ENCODE results near the gene MPL. TPM values are rescaled to one million over a fixed set of nuclear protein-coding genes. Genes with fewer than 3 reads are reported as not detected.

Gene MPL
- total and polyA plus RNA-seq, 4 donors, result 0.03 to 1.0 TPM; not detected in 2

DNA sequence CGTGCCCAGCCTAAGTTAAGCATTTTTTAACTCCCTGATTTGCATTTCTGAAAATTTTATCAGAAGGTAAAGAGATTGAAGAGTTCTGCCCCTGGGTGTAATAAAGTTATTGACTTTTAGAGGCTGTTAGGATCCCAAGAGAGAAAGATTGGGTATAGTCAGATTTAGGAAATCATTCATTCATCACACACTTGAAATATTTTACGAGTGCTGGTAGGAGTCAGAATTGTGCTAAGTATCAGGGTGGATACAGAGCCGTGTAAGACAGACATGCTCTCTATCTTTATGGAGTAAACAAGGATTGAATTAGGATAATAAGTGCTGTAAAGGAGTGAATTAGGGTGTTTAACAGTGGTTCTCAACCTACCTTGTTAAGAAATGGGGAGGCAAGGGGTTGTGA, 55.1 kb downstream of the MPL start:
- peaks cover 0 to 6% (median 5%) of the 10 kb centered on the region in 4 donors for H3K36me3 ChIP-seq (ENCODE audit: control insufficient read depth in 4 of 4, insufficient read depth in 3 of 4, low read depth in 1 of 4, low read length in 3 of 4)
- H3K9me3 ChIP-seq (ENCODE audit: control insufficient read depth in 4 of 4, low read length in 3 of 4), result no peaks in the 10 kb centered on the region
- H3K4me3 ChIP-seq (ENCODE audit: low read depth in 1 of 3, low read length in 3 of 3), result no peak overlapping the region
- WGBS, result 59% methylated on average over 3 of the region's 3 CpGs
- H3K4me1 ChIP-seq (ENCODE audit: control insufficient read depth in 4 of 4, insufficient read depth in 4 of 4, low read length in 3 of 4), result peaks cover 2 to 27% (median 18%) of the 10 kb centered on the region in 4 donors
- no peaks in the 10 kb centered on the region for H3K27me3 ChIP-seq (ENCODE audit: control insufficient read depth in 4 of 4, insufficient read depth in 4 of 4, low read length in 3 of 4)
- no peak for DNase-seq (ENCODE audit: low spot score)
- no peak for TF ChIP-seq NR2F2 (IDR thresholded peaks at IDR 0.05)
- TF ChIP-seq FOXA2 (IDR thresholded peaks at IDR 0.05), result no peak
- TF ChIP-seq, protein P1, sequence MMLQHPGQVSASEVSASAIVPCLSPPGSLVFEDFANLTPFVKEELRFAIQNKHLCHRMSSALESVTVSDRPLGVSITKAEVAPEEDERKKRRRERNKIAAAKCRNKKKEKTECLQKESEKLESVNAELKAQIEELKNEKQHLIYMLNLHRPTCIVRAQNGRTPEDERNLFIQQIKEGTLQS (IDR thresholded peaks at IDR 0.05), result no peak
- TF ChIP-seq YY1 (IDR thresholded peaks at IDR 0.05), result no peak
- TF ChIP-seq FOXA1 (IDR thresholded peaks at IDR 0.05), result no peak
- TF ChIP-seq TAF1 (conservative IDR thresholded peaks at IDR 0.05), result no peak
- no peak for TF ChIP-seq EGR1 (IDR thresholded peaks at IDR 0.05; ENCODE audit: low read depth in 2 of 2)
- no peak for TF ChIP-seq JUND (IDR thresholded peaks at IDR 0.05)
- no peak for TF ChIP-seq SP1 (IDR thresholded peaks at IDR 0.05)
- no peak overlapping the region for H3K9ac ChIP-seq (ENCODE audit: low read depth in 1 of 2, low read length in 2 of 2)
- no peak overlapping the region for H3K27ac ChIP-seq (ENCODE audit: low read depth in 1 of 2, low read length in 2 of 2)

DNA sequence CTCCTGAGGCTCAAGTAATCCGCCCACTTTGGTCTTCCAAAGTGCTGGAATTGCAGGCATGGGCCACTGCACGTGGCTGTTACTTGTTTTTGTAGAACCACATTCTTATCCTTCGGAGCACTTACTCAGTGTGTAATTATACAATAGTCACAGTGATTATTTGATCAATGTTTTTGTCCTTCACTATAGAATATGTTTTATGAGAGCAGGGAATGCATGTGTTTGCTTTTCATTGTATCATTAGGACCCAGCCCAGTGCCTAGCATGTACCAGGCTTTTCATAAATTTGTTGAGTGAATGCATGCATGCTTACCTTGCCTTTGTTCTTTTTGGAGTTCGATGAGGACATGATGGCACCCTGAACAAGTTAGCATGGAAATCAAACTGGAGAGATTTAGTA, 57.9 kb downstream of the MPL start:
- WGBS, result 94% methylated on average over 4 of the region's 4 CpGs
- Histone ChIP-seq H3K4me3 (ENCODE audit: low read depth in 1 of 3, low read length in 3 of 3) (no peak overlapping the region), H3K27me3 (ENCODE audit: control insufficient read depth in 4 of 4, insufficient read depth in 4 of 4, low read length in 3 of 4) (no peaks in the 10 kb centered on the region), H3K36me3 (ENCODE audit: control insufficient read depth in 4 of 4, insufficient read depth in 3 of 4, low read depth in 1 of 4, low read length in 3 of 4) (peaks cover 0 to 6% (median 5%) of the 10 kb centered on the region in 4 donors), H3K4me1 (ENCODE audit: control insufficient read depth in 4 of 4, insufficient read depth in 4 of 4, low read length in 3 of 4) (peaks cover 0 to 7% (median 4%) of the 10 kb centered on the region in 4 donors), H3K9me3 (ENCODE audit: control insufficient read depth in 4 of 4, low read length in 3 of 4) (no peaks in the 10 kb centered on the region), H3K9ac (ENCODE audit: low read depth in 1 of 2, low read length in 2 of 2) (no peak overlapping the region), H3K27ac (ENCODE audit: low read depth in 1 of 2, low read length in 2 of 2) (no peak overlapping the region)
- no peak for DNase-seq (ENCODE audit: low spot score)
- TF ChIP-seq, protein P1 (IDR thresholded peaks at IDR 0.05), result no peak
- TF ChIP-seq RXRA (IDR thresholded peaks at IDR 0.05) (no peak), TAF1 (conservative IDR thresholded peaks at IDR 0.05) (no peak), FOXA1 (IDR thresholded peaks at IDR 0.05) (no peak), NR2F2 (IDR thresholded peaks at IDR 0.05) (no peak), YY1 (IDR thresholded peaks at IDR 0.05) (no peak), FOXA2 (IDR thresholded peaks at IDR 0.05) (no peak), HNF4G (IDR thresholded peaks at IDR 0.05) (no peak), GABPA (IDR thresholded peaks at IDR 0.05 in 1 of 2, conservative IDR thresholded peaks at IDR 0.05 in 1 of 2) (no peak), HNF4A (conservative IDR thresholded peaks at IDR 0.05) (no peak)
- TF ChIP-seq, protein P2, sequence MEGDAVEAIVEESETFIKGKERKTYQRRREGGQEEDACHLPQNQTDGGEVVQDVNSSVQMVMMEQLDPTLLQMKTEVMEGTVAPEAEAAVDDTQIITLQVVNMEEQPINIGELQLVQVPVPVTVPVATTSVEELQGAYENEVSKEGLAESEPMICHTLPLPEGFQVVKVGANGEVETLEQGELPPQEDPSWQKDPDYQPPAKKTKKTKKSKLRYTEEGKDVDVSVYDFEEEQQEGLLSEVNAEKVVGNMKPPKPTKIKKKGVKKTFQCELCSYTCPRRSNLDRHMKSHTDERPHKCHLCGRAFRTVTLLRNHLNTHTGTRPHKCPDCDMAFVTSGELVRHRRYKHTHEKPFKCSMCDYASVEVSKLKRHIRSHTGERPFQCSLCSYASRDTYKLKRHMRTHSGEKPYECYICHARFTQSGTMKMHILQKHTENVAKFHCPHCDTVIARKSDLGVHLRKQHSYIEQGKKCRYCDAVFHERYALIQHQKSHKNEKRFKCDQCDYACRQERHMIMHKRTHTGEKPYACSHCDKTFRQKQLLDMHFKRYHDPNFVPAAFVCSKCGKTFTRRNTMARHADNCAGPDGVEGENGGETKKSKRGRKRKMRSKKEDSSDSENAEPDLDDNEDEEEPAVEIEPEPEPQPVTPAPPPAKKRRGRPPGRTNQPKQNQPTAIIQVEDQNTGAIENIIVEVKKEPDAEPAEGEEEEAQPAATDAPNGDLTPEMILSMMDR (IDR thresholded peaks at IDR 0.05; ENCODE audit: low read depth, low read length, missing input control), result no peak
- TF ChIP-seq, protein P3, sequence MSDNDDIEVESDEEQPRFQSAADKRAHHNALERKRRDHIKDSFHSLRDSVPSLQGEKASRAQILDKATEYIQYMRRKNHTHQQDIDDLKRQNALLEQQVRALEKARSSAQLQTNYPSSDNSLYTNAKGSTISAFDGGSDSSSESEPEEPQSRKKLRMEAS (IDR thresholded peaks at IDR 0.05), result no peak
- TF ChIP-seq, protein P4, sequence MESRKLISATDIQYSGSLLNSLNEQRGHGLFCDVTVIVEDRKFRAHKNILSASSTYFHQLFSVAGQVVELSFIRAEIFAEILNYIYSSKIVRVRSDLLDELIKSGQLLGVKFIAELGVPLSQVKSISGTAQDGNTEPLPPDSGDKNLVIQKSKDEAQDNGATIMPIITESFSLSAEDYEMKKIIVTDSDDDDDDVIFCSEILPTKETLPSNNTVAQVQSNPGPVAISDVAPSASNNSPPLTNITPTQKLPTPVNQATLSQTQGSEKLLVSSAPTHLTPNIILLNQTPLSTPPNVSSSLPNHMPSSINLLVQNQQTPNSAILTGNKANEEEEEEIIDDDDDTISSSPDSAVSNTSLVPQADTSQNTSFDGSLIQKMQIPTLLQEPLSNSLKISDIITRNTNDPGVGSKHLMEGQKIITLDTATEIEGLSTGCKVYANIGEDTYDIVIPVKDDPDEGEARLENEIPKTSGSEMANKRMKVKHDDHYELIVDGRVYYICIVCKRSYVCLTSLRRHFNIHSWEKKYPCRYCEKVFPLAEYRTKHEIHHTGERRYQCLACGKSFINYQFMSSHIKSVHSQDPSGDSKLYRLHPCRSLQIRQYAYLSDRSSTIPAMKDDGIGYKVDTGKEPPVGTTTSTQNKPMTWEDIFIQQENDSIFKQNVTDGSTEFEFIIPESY (IDR thresholded peaks at IDR 0.05), result no peak
